Suprapubic skin (tissue), 4 donors: ENCODE results near the gene NDOR1. TPM values are rescaled to one million over a fixed set of nuclear protein-coding genes. Genes with fewer than 3 reads are reported as not detected.
A peak's percentile ranks its signal among the peaks of the same experiment; 100 is the strongest.

ENCODE experiments used
- DNase-seq, 2 donors: peaks; one replicate each; pipeline ENCODE4 v3.0.0-alpha.2; 2019; ENCODE audit warnings: low spot score in 2 of 2
- H3K27ac ChIP-seq: fragments of 200-600 bp; sonication (generic); one replicate; pipeline ENCODE4 v1.5.1; 2019
- H3K27me3 ChIP-seq: fragments of 200-600 bp; sonication (generic); one replicate; pipeline ENCODE4 v1.5.1; 2019
- H3K36me3 ChIP-seq: fragments of 200-600 bp; sonication (generic); one replicate; pipeline ENCODE4 v1.5.1; 2019
- H3K4me1 ChIP-seq: fragments of 200-600 bp; sonication (generic); one replicate; pipeline ENCODE4 v1.5.1; 2019
- H3K4me3 ChIP-seq: fragments of 200-600 bp; sonication (generic); one replicate; pipeline ENCODE4 v1.5.1; 2019; ENCODE audit warnings: mild to moderate bottlenecking
- H3K9me3 ChIP-seq: fragments of 200-600 bp; sonication (generic); one replicate; pipeline ENCODE4 v1.5.1; 2019
- EP300 ChIP-seq: sonication (generic); formaldehyde crosslinking; IDR thresholded peaks from one replicate; pipeline ENCODE4 v1.6.1; 2017; ENCODE audit warnings: antibody characterized with exemption
- POLR2A ChIP-seq, 2 donors: fragments of 450-650 bp; IDR thresholded peaks; one replicate each; pipeline ENCODE4 v1.6.1; 2017; ENCODE audit warnings: antibody characterized with exemption in 2 of 2, mild to moderate bottlenecking in 2 of 2, moderate library complexity in 2 of 2
- POLR2AphosphoS5 ChIP-seq, 3 donors: sonication (generic); formaldehyde crosslinking; IDR thresholded peaks; one replicate each; pipeline ENCODE4 v1.6.1; 2017; ENCODE audit warnings: antibody characterized with exemption in 3 of 3
- WGBS: methylation state at CpG from one replicate; pipeline ENCODE4 v1.1.5; 2018; 5-methylcytosine and 5-hydroxymethylcytosine counted together
- total RNA-seq, 4 donors: library from RNA; depleted of rRNA; stranded (reverse); fragments of >200 nt; gene quantifications; one replicate each; pipeline ENCODE4 v1.1.0, GENCODE V29; 2016
- TF ChIP-seq, protein P1 (sequence below), 2 donors: fragments of 200-600 bp in 1 of 2; fragments of 450-650 bp in 1 of 2; sonication (generic) in 1 of 2; IDR thresholded peaks; one replicate each; pipeline ENCODE4 v1.5.1; 2016 to 2019; ENCODE audit warnings: antibody characterized with exemption in 2 of 2, mild to moderate bottlenecking in 1 of 2, moderate library complexity in 1 of 2

Gene NDOR1
- total RNA-seq, 4 donors from 2014 or later, result 13.4 to 21.0 (median 20.6) TPM

DNA sequence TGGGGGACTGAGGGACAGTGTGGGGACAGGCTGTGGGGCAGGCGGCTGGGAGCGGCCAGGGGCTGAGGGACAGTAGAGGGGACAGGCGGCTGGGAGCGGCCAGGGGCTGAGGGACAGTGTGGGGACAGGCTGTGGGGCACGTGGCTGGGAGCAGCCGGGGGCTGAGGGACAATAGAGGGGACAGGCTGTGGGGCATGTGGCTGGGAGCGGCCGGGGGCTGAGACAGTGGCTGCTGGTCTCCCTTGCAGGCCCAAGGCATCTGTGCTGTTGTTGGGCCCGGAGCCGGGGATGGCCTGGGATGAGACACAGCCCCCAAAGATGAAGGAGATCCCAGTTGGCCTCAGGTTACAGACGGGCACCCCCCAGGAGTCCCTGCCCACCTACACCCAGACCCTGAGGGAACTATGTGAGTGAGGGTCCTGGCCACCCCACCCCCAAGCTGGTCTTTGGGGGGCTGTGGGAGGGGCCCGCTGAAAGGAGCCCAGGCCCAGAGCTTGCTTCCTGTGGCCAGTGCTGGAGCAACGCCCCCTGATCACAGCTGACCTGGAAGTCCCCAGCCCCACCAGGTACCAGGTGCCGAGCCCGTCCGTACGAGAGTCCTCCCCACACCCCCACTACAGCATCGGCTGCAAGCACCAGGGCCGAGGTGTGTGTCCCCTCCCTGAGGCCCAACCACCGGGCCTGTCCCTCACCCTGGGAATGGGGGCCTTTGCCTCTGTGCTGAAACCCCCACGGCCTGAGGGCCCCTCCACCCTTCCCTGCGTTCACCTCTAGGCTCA is 46.2 kb downstream of the NDOR1 start:
- peaks cover 2% of the 10 kb centered on the region for H3K36me3 ChIP-seq
- H3K27ac ChIP-seq, result no peak overlapping the region
- H3K4me3 ChIP-seq, result no peak overlapping the region
- TF ChIP-seq, protein P1, sequence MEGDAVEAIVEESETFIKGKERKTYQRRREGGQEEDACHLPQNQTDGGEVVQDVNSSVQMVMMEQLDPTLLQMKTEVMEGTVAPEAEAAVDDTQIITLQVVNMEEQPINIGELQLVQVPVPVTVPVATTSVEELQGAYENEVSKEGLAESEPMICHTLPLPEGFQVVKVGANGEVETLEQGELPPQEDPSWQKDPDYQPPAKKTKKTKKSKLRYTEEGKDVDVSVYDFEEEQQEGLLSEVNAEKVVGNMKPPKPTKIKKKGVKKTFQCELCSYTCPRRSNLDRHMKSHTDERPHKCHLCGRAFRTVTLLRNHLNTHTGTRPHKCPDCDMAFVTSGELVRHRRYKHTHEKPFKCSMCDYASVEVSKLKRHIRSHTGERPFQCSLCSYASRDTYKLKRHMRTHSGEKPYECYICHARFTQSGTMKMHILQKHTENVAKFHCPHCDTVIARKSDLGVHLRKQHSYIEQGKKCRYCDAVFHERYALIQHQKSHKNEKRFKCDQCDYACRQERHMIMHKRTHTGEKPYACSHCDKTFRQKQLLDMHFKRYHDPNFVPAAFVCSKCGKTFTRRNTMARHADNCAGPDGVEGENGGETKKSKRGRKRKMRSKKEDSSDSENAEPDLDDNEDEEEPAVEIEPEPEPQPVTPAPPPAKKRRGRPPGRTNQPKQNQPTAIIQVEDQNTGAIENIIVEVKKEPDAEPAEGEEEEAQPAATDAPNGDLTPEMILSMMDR (IDR thresholded peaks at IDR 0.05), result no peak
- TF ChIP-seq EP300, result no peak
- no peak for TF ChIP-seq POLR2AphosphoS5 (IDR thresholded peaks at IDR 0.05)
- TF ChIP-seq POLR2A (IDR thresholded peaks at IDR 0.05), result no peak
- H3K9me3 ChIP-seq, result no peaks in the 10 kb centered on the region
- DNase-seq, result no peak
- H3K27me3 ChIP-seq, result no peaks in the 10 kb centered on the region
- WGBS, result 88% methylated on average over 19 of the region's 22 CpGs
- peaks cover 23% of the 10 kb centered on the region for H3K4me1 ChIP-seq

DNA sequence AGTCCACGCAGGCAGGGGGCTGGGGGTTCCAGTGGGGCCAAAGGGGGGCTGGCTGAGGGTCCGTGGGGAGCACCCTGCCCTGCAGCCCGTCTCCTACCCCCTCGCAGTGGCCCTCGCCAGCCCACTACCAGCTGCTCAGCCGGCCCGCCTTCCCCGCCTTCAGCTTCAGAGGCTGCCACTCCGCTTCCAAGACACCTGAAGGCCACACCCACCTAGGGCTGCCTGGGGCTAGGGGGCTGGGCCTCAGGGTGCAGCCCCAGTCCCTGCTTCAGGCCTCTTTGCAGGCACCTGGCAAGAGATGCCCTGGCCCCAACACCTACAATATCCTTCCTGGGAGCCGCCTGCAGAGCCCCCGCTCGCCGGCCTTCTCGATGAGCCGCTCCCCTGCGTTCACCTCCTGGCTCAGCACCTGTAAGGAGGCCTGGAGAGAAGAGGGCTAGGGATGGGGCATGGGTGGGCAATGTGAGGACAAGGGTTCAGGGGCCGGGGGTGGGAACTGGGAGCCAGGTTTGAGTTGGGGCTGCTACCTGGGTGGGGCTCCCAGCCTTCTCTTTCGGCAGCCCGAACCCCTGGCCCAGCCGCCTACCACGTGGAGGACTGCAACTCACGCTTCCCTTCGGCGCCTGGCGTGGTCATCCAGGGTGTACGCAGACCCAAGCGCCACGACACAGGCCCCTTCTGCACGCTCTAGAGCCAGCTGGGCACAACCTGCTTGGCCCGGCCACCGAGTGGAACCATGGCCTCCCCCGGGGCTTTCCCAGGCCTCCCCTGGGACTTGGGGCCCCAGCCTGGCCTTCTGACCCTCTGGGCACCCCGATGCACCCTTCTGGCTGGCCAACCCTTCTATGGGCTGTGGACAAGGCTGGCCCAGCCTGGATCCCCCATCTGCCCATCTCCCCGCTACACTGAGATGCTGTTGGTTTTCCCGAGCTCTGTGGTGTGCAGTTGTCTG is 47.3 kb downstream of the NDOR1 start:
- H3K36me3 ChIP-seq, result peaks cover 10% of the 10 kb centered on the region
- peaks cover 29% of the 10 kb centered on the region for H3K4me1 ChIP-seq
- 90% methylated on average over 25 of the region's 35 CpGs for WGBS
- H3K4me3 ChIP-seq, result no peak overlapping the region
- TF ChIP-seq EP300, result no peak
- TF ChIP-seq, protein P1 (IDR thresholded peaks at IDR 0.05), result no peak
- no peak for TF ChIP-seq POLR2A (IDR thresholded peaks at IDR 0.05)
- TF ChIP-seq POLR2AphosphoS5 (IDR thresholded peaks at IDR 0.05), result no peak
- no peaks in the 10 kb centered on the region for H3K27me3 ChIP-seq
- no peak for DNase-seq
- H3K27ac ChIP-seq, result no peak overlapping the region
- no peaks in the 10 kb centered on the region for H3K9me3 ChIP-seq

DNA sequence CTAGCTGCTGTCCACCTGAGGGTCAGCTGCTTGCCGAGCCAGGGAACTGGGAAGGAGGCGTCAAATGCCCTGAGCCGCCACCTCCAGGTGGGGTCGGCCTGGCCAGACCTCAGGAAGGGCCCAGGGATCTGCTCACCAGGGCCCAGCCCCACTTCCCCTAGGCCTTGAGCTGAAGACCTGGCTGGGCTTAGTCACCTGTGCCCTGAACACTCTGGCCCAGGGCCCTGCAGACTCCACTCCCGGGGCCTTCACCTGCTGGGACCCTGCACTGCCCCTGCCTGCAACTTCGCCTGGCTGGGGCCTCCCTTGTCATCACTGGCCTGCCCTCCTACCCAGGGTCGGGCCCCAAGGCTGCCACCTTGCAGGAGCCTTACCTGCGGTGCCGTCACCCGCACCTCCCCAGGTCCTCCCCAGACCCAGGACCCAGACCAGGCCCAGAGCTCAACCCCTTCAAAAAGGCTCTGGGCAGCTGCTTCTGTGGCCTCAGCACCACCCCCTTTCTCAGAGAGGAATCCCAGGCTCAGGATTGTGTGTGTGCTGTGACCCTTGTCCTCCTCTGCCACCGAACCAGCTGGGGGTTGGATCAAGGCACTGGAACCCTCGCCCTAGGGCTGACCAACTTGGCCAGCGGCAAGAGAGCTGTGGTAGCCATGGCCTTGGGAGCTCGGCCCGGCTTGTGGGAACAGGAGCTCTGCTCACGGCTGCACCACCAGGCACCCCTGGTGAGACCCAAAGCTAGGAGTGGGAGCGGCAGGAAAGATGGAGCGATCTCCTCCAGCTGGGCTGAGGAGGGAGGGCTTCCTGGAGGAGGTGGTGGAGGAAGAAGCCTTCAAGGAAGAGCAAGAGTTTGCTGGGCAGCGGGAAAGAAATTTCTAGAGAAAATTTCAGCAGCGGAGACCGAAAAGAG is 48.5 kb downstream of the NDOR1 start:
- Histone ChIP-seq H3K4me1 (peaks cover 29% of the 10 kb centered on the region), H3K36me3 (peaks cover 14% of the 10 kb centered on the region), H3K27ac (no peak overlapping the region), H3K4me3 (peak overlapping the region; percentile 93), H3K9me3 (no peaks in the 10 kb centered on the region), H3K27me3 (no peaks in the 10 kb centered on the region)
- 55% methylated on average over 16 of the region's 21 CpGs for WGBS
- DNase-seq, result no peak
- TF ChIP-seq POLR2AphosphoS5 (IDR thresholded peaks at IDR 0.05) (no peak), POLR2A (IDR thresholded peaks at IDR 0.05) (no peak), EP300 (no peak)
- TF ChIP-seq, protein P1 (IDR thresholded peaks at IDR 0.05), result no peak

DNA sequence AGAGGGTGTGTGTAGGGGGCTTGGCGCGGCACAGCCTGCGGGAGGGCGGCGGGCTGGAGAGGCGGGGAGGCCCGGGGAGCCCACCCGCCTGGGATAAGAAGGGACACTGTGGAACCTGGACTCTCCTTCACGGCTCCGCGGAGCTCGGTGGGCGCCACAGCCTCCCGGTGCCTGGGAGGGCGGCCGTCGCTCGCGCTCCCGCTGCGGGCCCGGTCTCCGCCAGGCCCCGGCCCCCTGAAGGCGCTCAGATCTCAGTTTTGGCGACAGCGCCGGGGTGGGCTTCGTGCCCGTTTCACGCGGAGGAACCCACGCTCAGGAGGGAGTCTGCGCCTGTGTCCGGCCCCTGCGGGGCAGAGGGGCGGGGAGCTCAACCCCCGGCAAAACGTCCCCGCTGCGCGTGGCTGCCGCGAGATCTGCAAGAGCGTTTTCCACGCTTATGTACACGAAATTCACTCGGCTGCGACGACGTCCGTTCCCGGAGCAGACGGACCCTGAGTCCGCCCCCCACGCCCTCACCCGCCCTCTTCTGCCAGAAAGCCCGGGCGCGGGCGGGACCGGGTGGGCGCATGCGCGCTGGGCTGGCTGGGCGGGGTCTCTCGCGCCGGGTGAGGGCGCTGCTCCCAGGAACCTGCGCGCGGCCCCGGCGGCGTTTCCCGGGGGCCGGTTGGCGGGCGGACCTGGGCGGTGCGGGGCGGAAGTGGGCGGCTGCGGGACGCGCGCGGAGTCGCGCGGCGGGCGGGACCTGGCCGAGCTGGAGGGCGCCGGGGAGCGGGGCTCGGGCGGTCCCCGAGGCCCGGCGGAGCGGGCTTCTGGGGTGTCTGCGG is 49.3 kb downstream of the NDOR1 start, which contains the start of gene NELFB:
NELFB (plus strand) TSS at position 704 of the 824 bp plus-strand sequence.
- peak in 1 of 2 donors; percentile 19 for TF ChIP-seq POLR2A (IDR thresholded peaks at IDR 0.05)
- peak in 1 of 3 donors; percentile 24 for TF ChIP-seq POLR2AphosphoS5 (IDR thresholded peaks at IDR 0.05)
- no peak for TF ChIP-seq EP300
- Histone ChIP-seq H3K27ac (peak within 1 kb of the TSS; percentile 77), H3K36me3 (peaks cover 19% of the 10 kb centered on the region), H3K27me3 (no peaks in the 10 kb centered on the region), H3K4me3 (peak within 1 kb of the TSS; percentile 93), H3K4me1 (peaks cover 29% of the 10 kb centered on the region), H3K9me3 (no peaks in the 10 kb centered on the region)
- peak; percentile 94 to 95 for DNase-seq
- 6% methylated on average over 15 of the region's 105 CpGs for WGBS
